GM06990 (cell line): ENCODE measurements around the gene PBX1.

Experiments used
- DNase-seq: peaks from one replicate; pipeline ENCODE4 v3.0.0-alpha.2; 2011; ENCODE audit not compliant: insufficient read length; ENCODE audit errors: extremely low read depth
- H3K27me3 ChIP-seq: replicated peaks from 2 replicates; pipeline ENCODE4 v1.6.0; 2011; ENCODE audit warnings: low read length; ENCODE audit not compliant: control insufficient read depth, insufficient read depth
- H3K36me3 ChIP-seq: 2 replicates; pipeline ENCODE4 v1.5.1; 2011; ENCODE audit warnings: low read length; ENCODE audit not compliant: control insufficient read depth, insufficient read depth
- H3K4me3 ChIP-seq: replicated peaks from 2 replicates; pipeline ENCODE4 v1.5.1; 2011; ENCODE audit warnings: low read depth, mild to moderate bottlenecking, control low read depth, low read length
- CTCF ChIP-seq: IDR thresholded peaks from 2 replicates; pipeline ENCODE4 v1.5.1; 2011; ENCODE audit warnings: low read length, control low read depth, mild to moderate bottlenecking, inconsistent platforms; ENCODE audit not compliant: insufficient read depth, poor library complexity, severe bottlenecking

Gene PBX1

GRCh38 chr1:164682570-164682969 is 123.6 kb downstream of the PBX1 start:
- Histone ChIP-seq H3K27me3 (no peaks in the 10 kb centered on the region), H3K36me3 (no peaks in the 10 kb centered on the region), H3K4me3 (no peak overlapping the region)
- TF ChIP-seq CTCF, result no peak
- no peak for DNase-seq

GRCh38 chr1:164683235-164683634 is 124.3 kb downstream of the PBX1 start:
- DNase-seq, result no peak
- Histone ChIP-seq H3K27me3 (no peaks in the 10 kb centered on the region), H3K36me3 (no peaks in the 10 kb centered on the region), H3K4me3 (no peak overlapping the region)
- TF ChIP-seq CTCF, result no peak

DNA sequence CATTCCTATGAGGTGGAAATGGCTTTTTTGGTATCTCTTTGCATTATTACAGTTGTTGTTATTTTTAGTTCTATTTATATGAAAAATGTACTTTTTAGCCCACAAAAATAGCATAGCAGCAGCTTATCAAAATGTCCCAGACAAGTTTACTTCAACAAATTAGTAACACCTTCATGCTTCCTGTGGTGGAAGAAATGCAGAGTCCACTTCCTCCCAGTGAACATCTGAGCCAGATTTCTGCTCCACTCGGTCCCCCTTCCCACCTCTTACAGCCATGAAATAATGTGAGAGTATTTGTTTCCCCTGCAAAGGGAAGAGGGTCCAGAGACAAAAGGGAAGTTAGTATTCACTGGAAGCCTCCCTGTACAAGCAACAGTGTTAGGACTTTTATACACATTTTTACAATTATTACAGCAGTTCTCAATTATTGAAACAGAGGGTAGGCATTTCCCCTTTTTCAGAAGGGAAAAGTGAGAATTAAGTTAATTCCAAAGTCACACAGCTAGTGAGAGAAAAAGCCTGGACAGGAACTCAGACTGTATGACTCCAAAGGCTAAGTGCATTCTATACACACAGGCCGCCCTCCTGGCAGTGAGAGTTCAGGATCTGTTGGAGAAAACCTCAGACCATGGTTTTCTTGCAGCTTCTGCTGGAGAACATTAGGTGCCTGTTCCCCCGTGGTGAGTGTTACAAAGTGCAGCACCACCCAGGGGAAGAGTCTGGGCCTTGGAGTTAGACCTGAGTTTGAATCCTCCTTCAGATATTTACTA is 126.5 kb downstream of the PBX1 start:
- no peaks in the 10 kb centered on the region for H3K36me3 ChIP-seq
- no peak overlapping the region for H3K4me3 ChIP-seq
- TF ChIP-seq CTCF, result no peak
- no peaks in the 10 kb centered on the region for H3K27me3 ChIP-seq
- DNase-seq, result no peak

GRCh38 chr1:164687777-164688176 is 128.8 kb downstream of the PBX1 start:
- no peak for TF ChIP-seq CTCF
- H3K36me3 ChIP-seq, result no peaks in the 10 kb centered on the region
- no peaks in the 10 kb centered on the region for H3K27me3 ChIP-seq
- no peak for DNase-seq
- H3K4me3 ChIP-seq, result no peak overlapping the region

- H3K36me3 ChIP-seq, result no peaks in the 10 kb centered on the region
- DNase-seq, result no peak
- H3K4me3 ChIP-seq, result no peak overlapping the region
- H3K27me3 ChIP-seq, result no peaks in the 10 kb centered on the region
- TF ChIP-seq CTCF, result no peak
Observed at GRCh38 chr1:164688791-164689190, 129.8 kb downstream of the PBX1 start.
